Measurements from ENCODE around the gene MARF1.

DNA sequence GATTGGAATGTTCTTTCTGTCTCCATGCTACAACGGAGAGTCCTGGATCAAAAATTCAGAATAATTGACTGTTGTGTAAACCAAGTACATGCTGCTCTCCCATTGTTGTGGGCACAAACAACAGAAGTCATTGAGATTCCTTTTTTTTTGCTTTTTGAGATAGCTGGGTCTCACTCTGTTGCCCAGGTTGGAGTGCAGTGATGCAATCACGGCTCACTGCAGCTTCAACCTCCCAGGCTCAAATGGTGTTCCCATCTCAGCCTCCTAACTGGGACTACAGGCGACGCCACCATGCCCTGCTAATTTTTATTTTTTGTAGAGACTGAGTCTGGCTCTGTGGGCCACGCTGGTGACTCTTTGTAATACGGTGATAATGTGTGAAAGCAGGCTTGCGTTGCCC is 31.6 kb upstream of the MARF1 start:
- TF ChIP-seq, protein P1, sequence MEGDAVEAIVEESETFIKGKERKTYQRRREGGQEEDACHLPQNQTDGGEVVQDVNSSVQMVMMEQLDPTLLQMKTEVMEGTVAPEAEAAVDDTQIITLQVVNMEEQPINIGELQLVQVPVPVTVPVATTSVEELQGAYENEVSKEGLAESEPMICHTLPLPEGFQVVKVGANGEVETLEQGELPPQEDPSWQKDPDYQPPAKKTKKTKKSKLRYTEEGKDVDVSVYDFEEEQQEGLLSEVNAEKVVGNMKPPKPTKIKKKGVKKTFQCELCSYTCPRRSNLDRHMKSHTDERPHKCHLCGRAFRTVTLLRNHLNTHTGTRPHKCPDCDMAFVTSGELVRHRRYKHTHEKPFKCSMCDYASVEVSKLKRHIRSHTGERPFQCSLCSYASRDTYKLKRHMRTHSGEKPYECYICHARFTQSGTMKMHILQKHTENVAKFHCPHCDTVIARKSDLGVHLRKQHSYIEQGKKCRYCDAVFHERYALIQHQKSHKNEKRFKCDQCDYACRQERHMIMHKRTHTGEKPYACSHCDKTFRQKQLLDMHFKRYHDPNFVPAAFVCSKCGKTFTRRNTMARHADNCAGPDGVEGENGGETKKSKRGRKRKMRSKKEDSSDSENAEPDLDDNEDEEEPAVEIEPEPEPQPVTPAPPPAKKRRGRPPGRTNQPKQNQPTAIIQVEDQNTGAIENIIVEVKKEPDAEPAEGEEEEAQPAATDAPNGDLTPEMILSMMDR (optimal IDR thresholded peaks at IDR 0.05 in 1 of 3, IDR thresholded peaks at IDR 0.05 in 1 of 3, conservative IDR thresholded peaks at IDR 0.05 in 1 of 3; ENCODE audit: extremely low read depth in 1 of 3, insufficient read depth in 2 of 3, low read length in 3 of 3) = no peak
- TF ChIP-seq EZH2 (IDR thresholded peaks at IDR 0.05; ENCODE audit: low read length) = no peak
